Ishikawa (cell line): ENCODE results near the gene ZNF304.

Experiments
- CEBPB ChIP-seq: IDR thresholded peaks from 2 replicates; pipeline ENCODE4 v1.6.1; 2012
- CREB1 ChIP-seq: IDR thresholded peaks from 2 replicates; pipeline ENCODE4 v1.6.1; 2012; ENCODE audit warnings: low read depth
- EGR1 ChIP-seq: IDR thresholded peaks from 2 replicates; pipeline ENCODE4 v1.6.1; 2012
- EP300 ChIP-seq: IDR thresholded peaks from 2 replicates; pipeline ENCODE4 v1.6.1; 2012; ENCODE audit warnings: borderline replicate concordance
- FOXM1 ChIP-seq: IDR thresholded peaks from 2 replicates; pipeline ENCODE4 v1.6.1; 2012; ENCODE audit warnings: low read depth, borderline replicate concordance
- MAX ChIP-seq: IDR thresholded peaks from 2 replicates; pipeline ENCODE4 v1.6.1; 2012
- NFIC ChIP-seq: IDR thresholded peaks from 2 replicates; pipeline ENCODE4 v1.6.1; 2012
- RAD21 ChIP-seq: IDR thresholded peaks from 2 replicates; pipeline ENCODE4 v1.6.1; 2012; ENCODE audit warnings: low read depth
- TAF1 ChIP-seq: IDR thresholded peaks from 2 replicates; pipeline ENCODE4 v1.6.1; 2012; ENCODE audit warnings: low read depth, mild to moderate bottlenecking
- TCF12 ChIP-seq: IDR thresholded peaks from 2 replicates; pipeline ENCODE4 v1.6.1; 2012; ENCODE audit warnings: low read depth
- TEAD4 ChIP-seq: IDR thresholded peaks from 2 replicates; pipeline ENCODE4 v1.6.1; 2012
- YY1 ChIP-seq: IDR thresholded peaks from 2 replicates; pipeline ENCODE4 v1.6.1; 2012; ENCODE audit warnings: low read depth
- ZBTB7A ChIP-seq: IDR thresholded peaks from 2 replicates; pipeline ENCODE4 v1.6.1; 2012; ENCODE audit warnings: low read depth
- TF ChIP-seq, protein P1 (sequence below): IDR thresholded peaks from 2 replicates; pipeline ENCODE4 v1.6.1; 2012
- TF ChIP-seq, protein P2 (sequence below): IDR thresholded peaks from 2 replicates; pipeline ENCODE4 v1.6.1; 2012; ENCODE audit warnings: low read depth, mild to moderate bottlenecking

Gene ZNF304

GRCh38 chr19:57321116-57321515, 30.0 kb upstream of the ZNF304 start:
- no peak for TF ChIP-seq EP300
- TF ChIP-seq, protein P1, sequence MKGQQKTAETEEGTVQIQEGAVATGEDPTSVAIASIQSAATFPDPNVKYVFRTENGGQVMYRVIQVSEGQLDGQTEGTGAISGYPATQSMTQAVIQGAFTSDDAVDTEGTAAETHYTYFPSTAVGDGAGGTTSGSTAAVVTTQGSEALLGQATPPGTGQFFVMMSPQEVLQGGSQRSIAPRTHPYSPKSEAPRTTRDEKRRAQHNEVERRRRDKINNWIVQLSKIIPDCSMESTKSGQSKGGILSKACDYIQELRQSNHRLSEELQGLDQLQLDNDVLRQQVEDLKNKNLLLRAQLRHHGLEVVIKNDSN = no peak

DNA sequence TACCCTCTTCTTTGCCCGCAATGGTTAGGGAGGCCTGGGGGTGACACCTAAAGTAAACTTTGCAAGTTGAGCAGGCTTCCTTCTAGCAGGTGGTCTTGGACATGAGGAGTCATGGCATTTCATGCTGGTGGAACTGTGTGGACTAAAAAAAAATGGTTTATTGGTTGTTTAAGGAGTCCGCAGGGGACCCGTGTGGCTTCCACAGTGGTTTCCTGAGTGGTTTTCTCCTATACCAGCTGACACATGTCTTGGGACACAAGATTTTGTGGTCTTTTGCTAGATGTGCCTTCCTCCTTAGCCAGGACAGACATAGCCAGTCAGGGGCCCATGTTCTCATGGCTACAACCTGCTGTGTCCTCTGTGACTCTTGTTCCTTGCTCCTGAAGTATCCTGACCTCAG, 29.3 kb upstream of the ZNF304 start:
- TF ChIP-seq, protein P2, sequence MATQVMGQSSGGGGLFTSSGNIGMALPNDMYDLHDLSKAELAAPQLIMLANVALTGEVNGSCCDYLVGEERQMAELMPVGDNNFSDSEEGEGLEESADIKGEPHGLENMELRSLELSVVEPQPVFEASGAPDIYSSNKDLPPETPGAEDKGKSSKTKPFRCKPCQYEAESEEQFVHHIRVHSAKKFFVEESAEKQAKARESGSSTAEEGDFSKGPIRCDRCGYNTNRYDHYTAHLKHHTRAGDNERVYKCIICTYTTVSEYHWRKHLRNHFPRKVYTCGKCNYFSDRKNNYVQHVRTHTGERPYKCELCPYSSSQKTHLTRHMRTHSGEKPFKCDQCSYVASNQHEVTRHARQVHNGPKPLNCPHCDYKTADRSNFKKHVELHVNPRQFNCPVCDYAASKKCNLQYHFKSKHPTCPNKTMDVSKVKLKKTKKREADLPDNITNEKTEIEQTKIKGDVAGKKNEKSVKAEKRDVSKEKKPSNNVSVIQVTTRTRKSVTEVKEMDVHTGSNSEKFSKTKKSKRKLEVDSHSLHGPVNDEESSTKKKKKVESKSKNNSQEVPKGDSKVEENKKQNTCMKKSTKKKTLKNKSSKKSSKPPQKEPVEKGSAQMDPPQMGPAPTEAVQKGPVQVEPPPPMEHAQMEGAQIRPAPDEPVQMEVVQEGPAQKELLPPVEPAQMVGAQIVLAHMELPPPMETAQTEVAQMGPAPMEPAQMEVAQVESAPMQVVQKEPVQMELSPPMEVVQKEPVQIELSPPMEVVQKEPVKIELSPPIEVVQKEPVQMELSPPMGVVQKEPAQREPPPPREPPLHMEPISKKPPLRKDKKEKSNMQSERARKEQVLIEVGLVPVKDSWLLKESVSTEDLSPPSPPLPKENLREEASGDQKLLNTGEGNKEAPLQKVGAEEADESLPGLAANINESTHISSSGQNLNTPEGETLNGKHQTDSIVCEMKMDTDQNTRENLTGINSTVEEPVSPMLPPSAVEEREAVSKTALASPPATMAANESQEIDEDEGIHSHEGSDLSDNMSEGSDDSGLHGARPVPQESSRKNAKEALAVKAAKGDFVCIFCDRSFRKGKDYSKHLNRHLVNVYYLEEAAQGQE = no peak
- no peak for TF ChIP-seq FOXM1
- no peak for TF ChIP-seq NFIC
- no peak for TF ChIP-seq RAD21
- TF ChIP-seq CEBPB = no peak
- no peak for TF ChIP-seq ZBTB7A
- no peak for TF ChIP-seq CREB1
- TF ChIP-seq TCF12 = no peak
- TF ChIP-seq MAX = no peak
- TF ChIP-seq, protein P1 = no peak

DNA sequence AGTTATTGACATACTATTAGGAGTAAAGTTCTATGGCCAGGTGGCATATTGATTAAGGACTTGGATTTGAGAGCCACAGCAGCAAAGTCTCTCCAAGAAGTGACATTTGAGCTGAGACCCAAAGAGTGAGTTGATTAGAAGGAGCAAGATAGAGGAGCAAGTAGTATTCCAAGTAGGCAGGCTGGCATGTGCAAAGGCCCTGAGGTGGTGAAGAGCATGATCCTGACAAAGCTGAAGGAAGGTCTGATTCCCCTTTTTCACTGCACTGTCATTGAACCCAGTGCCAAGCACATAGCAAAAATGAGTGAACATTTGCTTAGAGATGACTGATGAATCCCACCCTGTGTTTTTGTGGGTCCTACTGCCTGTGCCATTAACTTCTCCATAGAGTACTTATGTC, 26.1 kb upstream of the ZNF304 start:
- TF ChIP-seq NFIC (no peak), TAF1 (no peak), FOXM1 (no peak), CEBPB (no peak), YY1 (no peak), RAD21 (no peak), EGR1 (no peak), CREB1 (no peak), MAX (no peak), ZBTB7A (no peak), TCF12 (no peak), EP300 (no peak), TEAD4 (no peak)
- TF ChIP-seq, protein P2 = no peak
- TF ChIP-seq, protein P1 = no peak

- TF ChIP-seq TEAD4 (no peak), CEBPB (no peak), EGR1 (no peak), TAF1 (no peak), FOXM1 (no peak), MAX (no peak)
Measured at GRCh38 chr19:57327993-57328392, 23.1 kb upstream of the ZNF304 start.

GRCh38 chr19:57334191-57334590, 16.9 kb upstream of the ZNF304 start:
- TF ChIP-seq ZBTB7A (no peak), EGR1 (no peak), FOXM1 (no peak), YY1 (no peak), NFIC (no peak), TEAD4 (no peak), EP300 (no peak)
- TF ChIP-seq, protein P1 = no peak

DNA sequence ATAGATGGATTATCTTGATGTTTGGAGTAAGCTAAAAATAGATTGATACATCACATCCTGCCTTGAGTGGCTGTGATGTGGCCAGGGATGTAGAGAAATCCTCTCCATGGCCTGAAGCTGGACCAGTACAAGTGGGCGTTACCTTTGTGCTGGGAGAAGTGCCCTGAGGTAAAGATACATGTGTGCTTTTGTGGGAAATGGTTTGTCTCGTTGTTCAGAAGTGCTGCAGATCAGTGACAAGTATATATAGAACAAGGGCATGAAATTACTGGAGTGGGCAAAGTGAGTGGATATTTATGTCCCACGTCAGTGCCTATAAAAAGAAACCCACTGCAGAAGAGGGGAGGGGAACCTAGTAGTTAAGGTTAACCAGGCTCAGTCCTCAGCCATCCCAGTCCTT, 12.2 kb upstream of the ZNF304 start:
- no peak for TF ChIP-seq YY1
- TF ChIP-seq EGR1 = no peak
- TF ChIP-seq EP300 = no peak
- TF ChIP-seq TEAD4 = no peak
- TF ChIP-seq TAF1 = no peak
- TF ChIP-seq NFIC = no peak
- TF ChIP-seq, protein P1 = no peak
